ENCODE results near the gene UNG. TPM values are rescaled to one million over a fixed set of nuclear protein-coding genes. Genes with fewer than 3 reads are reported as not detected.

The UNG gene
- total RNA-seq, 1 experiment from 2014 or later = 74.4 TPM

DNA sequence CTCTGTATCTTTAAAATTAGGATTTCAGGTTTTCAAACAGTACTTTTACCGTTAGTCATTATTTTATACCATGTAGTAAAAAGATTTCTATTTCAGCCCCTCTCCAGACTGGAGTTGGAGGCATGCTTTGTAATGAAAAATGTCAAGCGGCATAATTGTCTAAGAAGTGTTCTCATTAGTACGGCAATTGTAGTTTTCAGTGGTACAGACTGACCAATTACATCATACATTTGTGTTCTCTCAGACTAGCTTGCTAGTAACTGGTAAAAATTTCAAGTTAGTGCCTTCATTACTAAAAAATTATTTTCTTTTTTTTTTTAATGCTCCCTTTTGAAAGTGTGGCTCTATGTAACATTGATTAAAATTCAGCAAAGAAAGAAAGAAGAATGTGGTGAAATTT, 40.5 kb upstream of the UNG start:
- Histone ChIP-seq H3K4me1 (ENCODE audit: control insufficient read depth, insufficient read depth, low read length) (peaks cover 8% of the 10 kb centered on the region; the same call in 1 of the 2 replicates), H3K9me3 (ENCODE audit: control insufficient read depth, insufficient read depth, low read depth, low read length) (no peaks in the 10 kb centered on the region), H3K27ac (ENCODE audit: low read length) (no peak overlapping the region), H3K36me3 (ENCODE audit: control insufficient read depth, insufficient read depth, low read length) (no peaks in the 10 kb centered on the region), H3K4me3 (ENCODE audit: low read depth in 2 of 2, low read length in 2 of 2) (no peak overlapping the region), H3K27me3 (ENCODE audit: control insufficient read depth, insufficient read depth, low read length) (no peaks in the 10 kb centered on the region)
- ChIA-PET CTCF (no interaction called here), POLR2A (no interaction called here)
- in situ Hi-C loops (cut with HindIII; ENCODE audit: low pct_unique_long_range_greater_than_20kb, low sequenced_read_pairs) (no loop called here), intact Hi-C loops (cut with micrococcal nuclease; ENCODE audit: unreplicated experiment) (no loop called here)
- no TSS peak for BruUV-seq (replicated peaks)
- DNase-seq (ENCODE audit: low read depth, low spot score) (no peak), ATAC-seq (no peak)
- TF ChIP-seq, protein P1, sequence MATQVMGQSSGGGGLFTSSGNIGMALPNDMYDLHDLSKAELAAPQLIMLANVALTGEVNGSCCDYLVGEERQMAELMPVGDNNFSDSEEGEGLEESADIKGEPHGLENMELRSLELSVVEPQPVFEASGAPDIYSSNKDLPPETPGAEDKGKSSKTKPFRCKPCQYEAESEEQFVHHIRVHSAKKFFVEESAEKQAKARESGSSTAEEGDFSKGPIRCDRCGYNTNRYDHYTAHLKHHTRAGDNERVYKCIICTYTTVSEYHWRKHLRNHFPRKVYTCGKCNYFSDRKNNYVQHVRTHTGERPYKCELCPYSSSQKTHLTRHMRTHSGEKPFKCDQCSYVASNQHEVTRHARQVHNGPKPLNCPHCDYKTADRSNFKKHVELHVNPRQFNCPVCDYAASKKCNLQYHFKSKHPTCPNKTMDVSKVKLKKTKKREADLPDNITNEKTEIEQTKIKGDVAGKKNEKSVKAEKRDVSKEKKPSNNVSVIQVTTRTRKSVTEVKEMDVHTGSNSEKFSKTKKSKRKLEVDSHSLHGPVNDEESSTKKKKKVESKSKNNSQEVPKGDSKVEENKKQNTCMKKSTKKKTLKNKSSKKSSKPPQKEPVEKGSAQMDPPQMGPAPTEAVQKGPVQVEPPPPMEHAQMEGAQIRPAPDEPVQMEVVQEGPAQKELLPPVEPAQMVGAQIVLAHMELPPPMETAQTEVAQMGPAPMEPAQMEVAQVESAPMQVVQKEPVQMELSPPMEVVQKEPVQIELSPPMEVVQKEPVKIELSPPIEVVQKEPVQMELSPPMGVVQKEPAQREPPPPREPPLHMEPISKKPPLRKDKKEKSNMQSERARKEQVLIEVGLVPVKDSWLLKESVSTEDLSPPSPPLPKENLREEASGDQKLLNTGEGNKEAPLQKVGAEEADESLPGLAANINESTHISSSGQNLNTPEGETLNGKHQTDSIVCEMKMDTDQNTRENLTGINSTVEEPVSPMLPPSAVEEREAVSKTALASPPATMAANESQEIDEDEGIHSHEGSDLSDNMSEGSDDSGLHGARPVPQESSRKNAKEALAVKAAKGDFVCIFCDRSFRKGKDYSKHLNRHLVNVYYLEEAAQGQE (IDR thresholded peaks at IDR 0.05; ENCODE audit: insufficient read depth in 1 of 2, low read depth in 2 of 2, low read length in 1 of 2) = no peak
- no peak for TF ChIP-seq TCF7L2 (IDR thresholded peaks at IDR 0.05; ENCODE audit: low read depth, low read length)
- TF ChIP-seq SIN3A (IDR thresholded peaks at IDR 0.05; ENCODE audit: borderline replicate concordance, insufficient read depth, low read depth, low read length) = no peak
- TF ChIP-seq, protein P2, sequence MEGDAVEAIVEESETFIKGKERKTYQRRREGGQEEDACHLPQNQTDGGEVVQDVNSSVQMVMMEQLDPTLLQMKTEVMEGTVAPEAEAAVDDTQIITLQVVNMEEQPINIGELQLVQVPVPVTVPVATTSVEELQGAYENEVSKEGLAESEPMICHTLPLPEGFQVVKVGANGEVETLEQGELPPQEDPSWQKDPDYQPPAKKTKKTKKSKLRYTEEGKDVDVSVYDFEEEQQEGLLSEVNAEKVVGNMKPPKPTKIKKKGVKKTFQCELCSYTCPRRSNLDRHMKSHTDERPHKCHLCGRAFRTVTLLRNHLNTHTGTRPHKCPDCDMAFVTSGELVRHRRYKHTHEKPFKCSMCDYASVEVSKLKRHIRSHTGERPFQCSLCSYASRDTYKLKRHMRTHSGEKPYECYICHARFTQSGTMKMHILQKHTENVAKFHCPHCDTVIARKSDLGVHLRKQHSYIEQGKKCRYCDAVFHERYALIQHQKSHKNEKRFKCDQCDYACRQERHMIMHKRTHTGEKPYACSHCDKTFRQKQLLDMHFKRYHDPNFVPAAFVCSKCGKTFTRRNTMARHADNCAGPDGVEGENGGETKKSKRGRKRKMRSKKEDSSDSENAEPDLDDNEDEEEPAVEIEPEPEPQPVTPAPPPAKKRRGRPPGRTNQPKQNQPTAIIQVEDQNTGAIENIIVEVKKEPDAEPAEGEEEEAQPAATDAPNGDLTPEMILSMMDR (IDR thresholded peaks at IDR 0.05) = no peak
- TF ChIP-seq POLR2AphosphoS5 (IDR thresholded peaks at IDR 0.05; ENCODE audit: low read depth, low read length) = no peak

DNA sequence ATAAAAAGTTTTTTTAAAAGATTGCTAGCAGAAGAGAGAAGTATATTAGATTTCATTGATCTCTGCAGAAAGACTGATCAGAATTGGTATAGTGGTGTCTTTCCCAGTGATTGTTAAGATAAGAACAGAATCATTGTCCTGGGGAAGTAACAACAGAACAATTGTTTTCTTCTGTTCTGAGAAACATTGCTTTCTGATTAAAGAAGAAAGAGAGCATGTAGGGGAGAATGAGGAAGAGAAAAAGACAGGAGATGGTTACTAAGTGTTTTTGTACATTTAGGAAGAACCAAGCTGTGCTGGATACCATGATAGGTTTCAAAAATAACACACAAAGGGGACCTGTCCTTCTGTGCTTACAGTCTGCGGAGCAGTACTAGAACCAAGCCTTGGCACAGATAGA, 40.0 kb upstream of the UNG start:
- H3K27me3 ChIP-seq (ENCODE audit: control insufficient read depth, insufficient read depth, low read length) = no peaks in the 10 kb centered on the region
- in situ Hi-C loops (cut with HindIII; ENCODE audit: low pct_unique_long_range_greater_than_20kb, low sequenced_read_pairs) (no loop called here), intact Hi-C loops (cut with micrococcal nuclease; ENCODE audit: unreplicated experiment) (no loop called here)
- no peak overlapping the region for H3K4me3 ChIP-seq (ENCODE audit: low read depth in 2 of 2, low read length in 2 of 2)
- H3K9me3 ChIP-seq (ENCODE audit: control insufficient read depth, insufficient read depth, low read depth, low read length) = no peaks in the 10 kb centered on the region
- POLR2A ChIA-PET = no interaction called here
- TF ChIP-seq POLR2AphosphoS5 (IDR thresholded peaks at IDR 0.05; ENCODE audit: low read depth, low read length) = no peak
- TF ChIP-seq, protein P1 (IDR thresholded peaks at IDR 0.05; ENCODE audit: insufficient read depth in 1 of 2, low read depth in 2 of 2, low read length in 1 of 2) = no peak
- no peak for TF ChIP-seq TCF7L2 (IDR thresholded peaks at IDR 0.05; ENCODE audit: low read depth, low read length)
- TF ChIP-seq, protein P2 (IDR thresholded peaks at IDR 0.05) = no peak
- TF ChIP-seq SIN3A (IDR thresholded peaks at IDR 0.05; ENCODE audit: borderline replicate concordance, insufficient read depth, low read depth, low read length) = no peak
- peaks cover 8% of the 10 kb centered on the region; the same call in 1 of the 2 replicates for H3K4me1 ChIP-seq (ENCODE audit: control insufficient read depth, insufficient read depth, low read length)
- CTCF ChIA-PET = no interaction called here
- no peak overlapping the region for H3K27ac ChIP-seq (ENCODE audit: low read length)
- no peaks in the 10 kb centered on the region for H3K36me3 ChIP-seq (ENCODE audit: control insufficient read depth, insufficient read depth, low read length)
- DNase-seq (ENCODE audit: low read depth, low spot score) = no peak
- BruUV-seq (replicated peaks) = no TSS peak
- no peak for ATAC-seq
